Nephron (organoid): ENCODE data around the gene MAGEB3.

ENCODE experiments used
- H3K27ac Mint-ChIP-seq, 3 experiments: 2 replicates each; pipeline ENCODE4 v1.8.0; 2020; ENCODE audit warnings: mixed read lengths in 3 of 3, mild to moderate bottlenecking in 2 of 3, moderate library complexity in 1 of 3
- H3K27me3 Mint-ChIP-seq: 2 replicates; pipeline ENCODE4 v1.8.0; 2021; ENCODE audit warnings: low read depth, mild to moderate bottlenecking, moderate library complexity, mixed read lengths
- H3K36me3 Mint-ChIP-seq: 2 replicates; pipeline ENCODE4 v1.8.0; 2020; ENCODE audit warnings: low read depth, mixed read lengths
- H3K4me1 Mint-ChIP-seq: 2 replicates; pipeline ENCODE4 v1.8.0; 2020; ENCODE audit warnings: mixed read lengths
- H3K4me3 Mint-ChIP-seq, 3 experiments: 2 replicates each; pipeline ENCODE4 v1.8.0; 2020; ENCODE audit warnings: mild to moderate bottlenecking in 3 of 3, mixed read lengths in 3 of 3, moderate library complexity in 2 of 3
- H3K9me3 Mint-ChIP-seq: 2 replicates; pipeline ENCODE4 v1.8.0; 2020; ENCODE audit warnings: mixed read lengths
- TF ChIP-seq, protein P1 (sequence below), 3 experiments: fragments of 200-600 bp; sonication (generic); IDR thresholded peaks; one replicate each; pipeline ENCODE4 v1.5.0; 2021; ENCODE audit warnings: antibody characterized with exemption in 3 of 3; ENCODE audit not compliant: unreplicated experiment in 3 of 3

MAGEB3 gene

DNA sequence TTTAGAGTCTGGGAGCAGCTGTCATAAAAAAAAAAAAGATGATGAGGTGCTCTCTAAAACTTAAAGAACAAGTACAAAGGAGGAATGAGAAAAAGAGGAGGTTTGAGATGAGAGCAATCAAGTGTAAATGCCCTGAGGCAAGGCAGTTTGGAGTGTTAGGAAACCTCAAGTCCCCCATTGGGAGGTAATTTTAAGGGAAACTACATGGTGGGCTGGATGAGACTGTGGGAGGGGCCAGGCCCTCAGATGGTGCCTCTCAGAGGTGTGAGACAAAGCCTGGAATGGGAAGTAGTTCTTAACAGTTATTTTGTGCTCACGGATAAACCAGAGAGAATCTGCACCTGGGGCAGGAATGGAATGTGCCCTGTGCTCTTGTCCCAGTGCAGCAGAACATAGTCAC, 1.9 kb upstream of the MAGEB3 start:
- no peak overlapping the region for H3K4me3 Mint-ChIP-seq
- H3K36me3 Mint-ChIP-seq, result no peaks in the 10 kb centered on the region
- TF ChIP-seq, protein P1, sequence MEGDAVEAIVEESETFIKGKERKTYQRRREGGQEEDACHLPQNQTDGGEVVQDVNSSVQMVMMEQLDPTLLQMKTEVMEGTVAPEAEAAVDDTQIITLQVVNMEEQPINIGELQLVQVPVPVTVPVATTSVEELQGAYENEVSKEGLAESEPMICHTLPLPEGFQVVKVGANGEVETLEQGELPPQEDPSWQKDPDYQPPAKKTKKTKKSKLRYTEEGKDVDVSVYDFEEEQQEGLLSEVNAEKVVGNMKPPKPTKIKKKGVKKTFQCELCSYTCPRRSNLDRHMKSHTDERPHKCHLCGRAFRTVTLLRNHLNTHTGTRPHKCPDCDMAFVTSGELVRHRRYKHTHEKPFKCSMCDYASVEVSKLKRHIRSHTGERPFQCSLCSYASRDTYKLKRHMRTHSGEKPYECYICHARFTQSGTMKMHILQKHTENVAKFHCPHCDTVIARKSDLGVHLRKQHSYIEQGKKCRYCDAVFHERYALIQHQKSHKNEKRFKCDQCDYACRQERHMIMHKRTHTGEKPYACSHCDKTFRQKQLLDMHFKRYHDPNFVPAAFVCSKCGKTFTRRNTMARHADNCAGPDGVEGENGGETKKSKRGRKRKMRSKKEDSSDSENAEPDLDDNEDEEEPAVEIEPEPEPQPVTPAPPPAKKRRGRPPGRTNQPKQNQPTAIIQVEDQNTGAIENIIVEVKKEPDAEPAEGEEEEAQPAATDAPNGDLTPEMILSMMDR (IDR thresholded peaks at IDR 0.05; ENCODE audit: unreplicated experiment in 3 of 3), result no peak
- H3K27ac Mint-ChIP-seq, result no peak overlapping the region
- peaks cover 15% of the 10 kb centered on the region for H3K4me1 Mint-ChIP-seq
- no peaks in the 10 kb centered on the region for H3K9me3 Mint-ChIP-seq
- no peaks in the 10 kb centered on the region for H3K27me3 Mint-ChIP-seq

DNA sequence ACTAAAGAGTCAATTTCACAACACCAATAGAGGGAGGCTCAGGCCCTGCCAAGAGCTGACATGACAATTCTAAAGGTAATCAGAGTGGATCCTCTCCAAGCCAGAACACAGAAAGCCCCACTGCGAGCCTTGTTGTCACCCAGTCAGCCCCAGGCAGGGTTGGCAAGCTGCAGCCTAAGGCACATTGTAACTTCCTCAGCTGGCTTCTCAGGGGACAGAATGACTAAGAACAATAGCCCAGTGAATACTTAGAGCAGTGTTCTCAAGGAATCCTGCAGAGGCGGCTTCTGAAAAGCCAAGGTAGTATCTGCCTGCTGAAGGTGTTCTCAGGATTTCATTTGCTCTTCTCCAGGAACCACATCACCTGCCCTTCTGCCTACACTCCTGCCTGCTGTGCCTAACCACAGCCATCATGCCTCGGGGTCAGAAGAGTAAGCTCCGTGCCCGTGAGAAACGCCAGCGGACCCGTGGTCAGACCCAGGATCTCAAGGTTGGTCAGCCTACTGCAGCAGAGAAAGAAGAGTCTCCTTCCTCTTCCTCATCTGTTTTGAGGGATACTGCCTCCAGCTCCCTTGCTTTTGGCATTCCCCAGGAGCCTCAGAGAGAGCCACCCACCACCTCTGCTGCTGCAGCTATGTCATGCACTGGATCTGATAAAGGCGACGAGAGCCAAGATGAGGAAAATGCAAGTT, 11.4 kb downstream of the MAGEB3 start, which contains the start of gene MAGEB4:
Gene MAGEB4 (plus strand): TSS at position 277 of the 692 bp plus-strand sequence. CDS start 136 bp downstream, at position 413.
- Mint-ChIP-seq H3K36me3 (no peaks in the 10 kb centered on the region), H3K27ac (no peak within 1 kb of the TSS), H3K9me3 (peaks cover 3% of the 10 kb centered on the region), H3K4me3 (no peak within 1 kb of the TSS), H3K27me3 (peaks cover 5% of the 10 kb centered on the region), H3K4me1 (no peaks in the 10 kb centered on the region)
- TF ChIP-seq, protein P1 (IDR thresholded peaks at IDR 0.05; ENCODE audit: unreplicated experiment in 3 of 3), result no peak

DNA sequence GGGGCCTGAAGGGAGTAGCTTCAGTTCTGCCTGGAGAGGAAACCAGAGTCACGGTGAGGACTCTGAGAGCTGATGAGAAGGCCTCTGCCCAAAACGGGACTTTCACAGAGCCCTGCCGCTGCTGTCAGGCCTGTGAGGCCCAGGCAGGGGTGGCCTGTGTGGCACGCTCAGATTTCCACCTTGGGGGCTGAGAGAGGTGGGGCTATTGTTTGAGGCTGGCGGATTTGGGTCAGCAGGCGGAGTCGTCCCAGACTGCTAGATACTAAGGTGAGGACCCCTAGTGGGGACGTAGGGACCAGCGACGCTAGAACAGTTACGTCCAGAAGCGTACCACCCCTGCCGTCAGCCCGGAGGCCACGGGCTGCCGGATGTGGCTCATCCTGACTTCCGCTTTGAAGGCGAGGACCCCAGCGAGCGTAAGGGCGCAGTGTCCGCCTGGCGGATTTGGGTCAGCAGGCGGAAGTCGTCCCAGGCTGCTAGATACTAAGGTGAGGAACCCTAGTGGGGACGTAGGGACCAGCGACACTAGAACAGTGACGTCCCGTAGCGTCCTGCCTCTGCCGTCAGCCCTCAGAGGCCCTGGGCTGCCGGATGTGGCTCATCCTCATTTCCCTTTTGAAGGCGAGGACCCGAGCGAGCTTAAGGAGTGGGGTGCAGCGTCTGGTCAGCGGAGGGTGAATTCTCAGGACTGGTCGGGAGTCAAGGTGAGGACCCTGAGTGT, 16.5 kb downstream of the MAGEB3 start, which contains the start of gene MAGEB1:
Gene MAGEB1 (plus strand): TSS at position 378 of the 721 bp plus-strand sequence. CDS start 3,348 bp downstream, outside the sequence.
- no peak within 1 kb of the TSS for H3K4me3 Mint-ChIP-seq
- H3K27ac Mint-ChIP-seq, result no peak within 1 kb of the TSS
- H3K9me3 Mint-ChIP-seq, result peaks cover 5% of the 10 kb centered on the region
- no peaks in the 10 kb centered on the region for H3K4me1 Mint-ChIP-seq
- no peaks in the 10 kb centered on the region for H3K36me3 Mint-ChIP-seq
- TF ChIP-seq, protein P1 (IDR thresholded peaks at IDR 0.05; ENCODE audit: unreplicated experiment in 3 of 3), result no peak
- H3K27me3 Mint-ChIP-seq, result no peaks in the 10 kb centered on the region

DNA sequence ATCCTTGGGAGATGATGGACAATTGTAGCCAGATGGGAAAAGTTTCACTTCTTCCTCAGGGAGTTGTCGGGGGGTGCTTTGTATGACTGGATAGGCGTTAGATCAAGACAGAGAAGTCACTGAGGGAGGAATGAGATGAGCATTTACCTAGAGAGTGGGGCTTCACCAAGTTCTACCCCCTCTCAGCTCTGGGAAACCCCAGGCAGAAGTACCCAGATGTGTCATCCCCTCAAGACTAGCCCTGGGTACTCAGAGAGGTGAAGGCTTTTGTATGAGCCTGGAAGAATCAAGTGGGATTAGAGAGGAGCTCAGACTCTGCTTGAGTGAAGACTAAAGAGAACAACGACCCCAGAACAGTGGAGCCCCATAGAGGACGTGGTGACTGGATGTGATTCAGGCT, 18.4 kb downstream of the MAGEB3 start:
- Mint-ChIP-seq H3K4me3 (no peak overlapping the region), H3K36me3 (no peaks in the 10 kb centered on the region), H3K9me3 (peaks cover 5% of the 10 kb centered on the region), H3K4me1 (no peaks in the 10 kb centered on the region), H3K27me3 (no peaks in the 10 kb centered on the region), H3K27ac (no peak overlapping the region)
- TF ChIP-seq, protein P1 (IDR thresholded peaks at IDR 0.05; ENCODE audit: unreplicated experiment in 3 of 3), result no peak

DNA sequence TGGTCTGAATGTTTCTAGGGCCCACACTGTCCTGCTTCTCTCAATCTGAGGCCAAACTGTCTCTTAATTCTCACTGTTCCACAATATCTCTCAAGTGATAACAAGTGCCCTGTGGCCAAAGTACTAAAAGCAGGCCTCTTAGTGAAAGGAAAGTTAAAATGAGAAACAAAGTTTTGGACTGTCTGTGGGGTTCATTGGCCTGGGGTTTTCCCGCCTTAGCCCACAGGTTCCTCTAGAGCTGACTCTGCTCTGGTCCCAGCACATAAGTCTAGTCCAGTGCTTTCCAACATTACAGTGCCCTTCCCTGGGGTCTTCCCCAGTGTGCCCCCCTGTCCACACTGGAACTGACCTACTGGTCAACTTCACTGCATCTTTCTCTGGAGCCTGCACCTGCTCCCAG, 22.8 kb downstream of the MAGEB3 start:
- Mint-ChIP-seq H3K36me3 (no peaks in the 10 kb centered on the region), H3K4me1 (no peaks in the 10 kb centered on the region), H3K4me3 (no peak overlapping the region), H3K27ac (no peak overlapping the region), H3K27me3 (no peaks in the 10 kb centered on the region), H3K9me3 (peaks cover 18% of the 10 kb centered on the region)
- TF ChIP-seq, protein P1 (IDR thresholded peaks at IDR 0.05; ENCODE audit: unreplicated experiment in 3 of 3), result no peak
